ENCODE measurements around the gene UBTD1. TPM values are rescaled to one million over a fixed set of nuclear protein-coding genes. Genes with fewer than 3 reads are reported as not detected.

The UBTD1 gene, protein sequence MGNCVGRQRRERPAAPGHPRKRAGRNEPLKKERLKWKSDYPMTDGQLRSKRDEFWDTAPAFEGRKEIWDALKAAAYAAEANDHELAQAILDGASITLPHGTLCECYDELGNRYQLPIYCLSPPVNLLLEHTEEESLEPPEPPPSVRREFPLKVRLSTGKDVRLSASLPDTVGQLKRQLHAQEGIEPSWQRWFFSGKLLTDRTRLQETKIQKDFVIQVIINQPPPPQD
- 38.5 and 41.0 TPM in 2 replicates for total RNA-seq

GRCh38 chr10:97498841-97499560, at the start of gene UBTD1:
Gene UBTD1, plus strand, starts transcription at chr10:97498924. Its CDS starts 280 bp downstream, at chr10:97499204.

GRCh38 chr10:97498076-97498840, 466 bp upstream of the UBTD1 start, which contains the start of gene MMS19:
Gene MMS19, minus strand, starts transcription at chr10:97498422. Its CDS starts 38 bp downstream, at chr10:97498384.

DNA sequence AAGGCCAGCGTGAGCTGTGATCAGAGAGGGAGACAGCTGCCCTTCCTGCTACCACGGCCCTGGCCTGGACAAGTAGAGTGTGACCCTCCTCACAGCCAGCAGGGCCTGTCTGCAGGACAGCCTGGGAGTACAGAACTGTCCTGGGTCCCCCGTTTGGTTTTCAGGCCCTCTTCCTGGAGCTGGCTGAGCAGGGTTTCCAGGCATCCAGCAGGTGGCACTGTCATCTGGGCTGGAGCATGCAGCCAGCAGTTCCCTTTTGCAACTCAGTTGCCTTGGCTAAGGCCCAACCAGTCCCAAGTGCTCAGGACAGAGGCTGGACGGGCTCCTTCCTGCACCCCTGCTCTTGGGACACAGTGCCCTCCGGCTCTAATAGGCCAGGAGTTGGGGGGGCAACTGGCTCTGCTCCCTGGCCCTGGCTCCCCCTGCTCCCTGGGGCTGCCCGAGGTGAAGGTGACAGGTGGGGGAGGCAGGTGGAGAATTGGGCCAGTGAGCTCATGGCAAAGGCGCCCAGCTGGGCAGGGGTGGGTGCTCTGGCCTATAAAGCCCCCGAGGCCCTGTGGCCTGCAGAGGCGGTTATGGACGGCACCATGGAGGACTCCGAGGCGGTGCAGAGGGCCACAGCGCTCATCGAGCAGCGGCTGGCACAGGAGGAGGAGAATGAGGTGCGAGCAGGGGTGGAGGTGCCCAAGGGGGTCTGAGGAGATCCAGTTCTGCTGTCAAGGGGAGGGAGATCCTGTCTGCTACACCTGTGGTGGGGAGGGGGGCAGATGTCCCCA, 73.7 kb downstream of the UBTD1 start, which contains the start of gene ANKRD2:
Gene ANKRD2 (plus strand): TSS at position 566 of the 776 bp plus-strand sequence. CDS start 10 bp downstream, at position 576.

GRCh38 chr10:97584060-97584797, 85.5 kb downstream of the UBTD1 start, which contains the start of gene HOGA1:
Gene HOGA1, plus strand, starts transcription at chr10:97584389. Its CDS starts 315 bp downstream, at chr10:97584704.

DNA sequence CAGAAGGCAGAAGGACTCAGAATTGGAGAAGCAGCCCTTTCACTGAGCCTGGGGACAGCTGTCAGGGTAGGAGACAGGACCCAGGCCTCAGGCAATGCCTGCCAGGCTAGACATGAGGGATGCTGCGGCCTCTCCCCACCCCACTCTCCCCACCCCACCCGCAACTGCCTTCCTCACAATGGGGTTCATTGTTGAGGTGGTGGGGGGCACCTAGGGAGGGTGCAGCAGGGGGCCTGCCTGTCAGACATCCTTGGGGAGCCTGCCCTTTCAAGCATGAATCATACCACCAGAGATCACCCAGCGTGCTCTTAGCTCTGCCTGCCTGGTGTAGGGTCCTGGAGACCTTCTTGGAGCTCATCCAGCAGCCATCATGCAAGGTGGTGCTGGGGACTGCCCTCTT, 90.8 kb downstream of the UBTD1 start, which contains the start of gene C10orf62:
Gene C10orf62 (plus strand): TSS at position 243 of the 400 bp plus-strand sequence. CDS start 177 bp downstream, outside the sequence.

Other genes with a start within 250 kb of the UBTD1 start
- gene ARHGAP19, start 206.3 kb upstream of the UBTD1 start, total RNA-seq, result 11.2 and 11.6 TPM in 2 replicates
- 2.6 and 3.1 TPM in 2 replicates for gene FRAT1, start 179.7 kb upstream of the UBTD1 start, total RNA-seq
- gene FRAT2, start 164.2 kb upstream of the UBTD1 start, total RNA-seq, result 8.2 and 9.4 TPM in 2 replicates
- 8.4 and 19.6 TPM in 2 replicates for gene RRP12, start 97.6 kb upstream of the UBTD1 start, total RNA-seq
- 186 and 221 TPM in 2 replicates for gene PGAM1, start 72.7 kb upstream of the UBTD1 start, total RNA-seq
- 21.4 and 26.4 TPM in 2 replicates for gene EXOSC1, start 52.9 kb upstream of the UBTD1 start, total RNA-seq
- gene ZDHHC16, start 52.7 kb upstream of the UBTD1 start, total RNA-seq, result 31.1 and 36.0 TPM in 2 replicates
- 59.3 and 78.1 TPM in 2 replicates for gene MMS19, start 502 bp upstream of the UBTD1 start, total RNA-seq
- 0.44 and 0.49 TPM in 2 replicates for gene ANKRD2, start 73.9 kb downstream of the UBTD1 start, total RNA-seq
- gene HOGA1, start 85.5 kb downstream of the UBTD1 start, total RNA-seq, result 0.16 and 0.25 TPM in 2 replicates
- 0.06 TPM in 1 of 2 replicates, not detected in the other for gene C10orf62, start 90.8 kb downstream of the UBTD1 start, total RNA-seq
- 2.3 and 3.8 TPM in 2 replicates for gene MORN4, start 134.6 kb downstream of the UBTD1 start, total RNA-seq
- 8.4 and 13.6 TPM in 2 replicates for gene PI4K2A, start 141.7 kb downstream of the UBTD1 start, total RNA-seq
- 1.3 and 3.8 TPM in 2 replicates for gene AVPI1, start 188.3 kb downstream of the UBTD1 start, total RNA-seq
- gene MARVELD1, start 214.8 kb downstream of the UBTD1 start, total RNA-seq, result 6.6 and 16.4 TPM in 2 replicates
- gene ZFYVE27, start 238.2 kb downstream of the UBTD1 start, total RNA-seq, result 10.8 and 24.2 TPM in 2 replicates

All from bladder microvascular endothelial cell (primary cell).